C4-2B (cell line): ENCODE data around the gene SLAMF9.

Experiments used
- CTCF ChIP-seq: fragments of 450-650 bp; conservative IDR thresholded peaks from 2 replicates; pipeline ENCODE4 v1.5.1; 2017; ENCODE audit warnings: mild to moderate bottlenecking
- ZFX ChIP-seq: fragments of 450-650 bp; IDR thresholded peaks from 2 replicates; pipeline ENCODE4 v1.6.1; 2017

GRCh38 chr1:159936273-159936904, 17.6 kb downstream of the SLAMF9 start:
- peak; percentile 95 for TF ChIP-seq CTCF
- no peak for TF ChIP-seq ZFX
